Activated naive CD8-positive, alpha-beta T cell treated with anti-CD3 and anti-CD28 coated beads, Interleukin-2, amount 50 U/mL, for 24 hours (primary cell): ENCODE measurements around the gene CDKL5.

Experiments used
- ATAC-seq: fragments of 150-1000 bp; cut with Tn5 transposase; one replicate; pipeline ENCODE4 v1.10.0; 2021
- DNase-seq: peaks from one replicate; pipeline ENCODE4 v3.0.0; 2021
- H3K27ac Mint-ChIP-seq: one replicate; pipeline ENCODE4 v1.8.0; 2021; ENCODE audit warnings: mild to moderate bottlenecking, mixed read lengths
- H3K27me3 Mint-ChIP-seq: one replicate; pipeline ENCODE4 v1.8.0; 2021; ENCODE audit warnings: mixed read lengths
- H3K36me3 Mint-ChIP-seq: one replicate; pipeline ENCODE4 v1.8.0; 2021; ENCODE audit warnings: low read depth, mixed read lengths
- H3K4me1 Mint-ChIP-seq: one replicate; pipeline ENCODE4 v1.8.0; 2021; ENCODE audit warnings: mixed read lengths
- H3K4me3 Mint-ChIP-seq: one replicate; pipeline ENCODE4 v1.8.0; 2021; ENCODE audit warnings: mild to moderate bottlenecking, moderate library complexity, mixed read lengths
- H3K9me3 Mint-ChIP-seq: one replicate; pipeline ENCODE4 v1.8.0; 2021; ENCODE audit warnings: mixed read lengths

Gene CDKL5

GRCh38 chrX:18696653-18697052 lies 271.2 kb downstream of the CDKL5 start:
- no peak overlapping the region for H3K4me3 Mint-ChIP-seq
- H3K27me3 Mint-ChIP-seq, result no peaks in the 10 kb centered on the region
- no peak for ATAC-seq
- no peaks in the 10 kb centered on the region for H3K4me1 Mint-ChIP-seq
- no peaks in the 10 kb centered on the region for H3K36me3 Mint-ChIP-seq
- H3K9me3 Mint-ChIP-seq, result no peaks in the 10 kb centered on the region
- no peak overlapping the region for H3K27ac Mint-ChIP-seq
- no peak for DNase-seq

- no peak overlapping the region for H3K27ac Mint-ChIP-seq
- H3K27me3 Mint-ChIP-seq, result no peaks in the 10 kb centered on the region
- H3K4me3 Mint-ChIP-seq, result no peak overlapping the region
- no peaks in the 10 kb centered on the region for H3K36me3 Mint-ChIP-seq
- no peak for DNase-seq
- H3K4me1 Mint-ChIP-seq, result no peaks in the 10 kb centered on the region
- H3K9me3 Mint-ChIP-seq, result no peaks in the 10 kb centered on the region
- ATAC-seq, result no peak
Measured at GRCh38 chrX:18698737-18699650, 273.6 kb downstream of the CDKL5 start.

DNA sequence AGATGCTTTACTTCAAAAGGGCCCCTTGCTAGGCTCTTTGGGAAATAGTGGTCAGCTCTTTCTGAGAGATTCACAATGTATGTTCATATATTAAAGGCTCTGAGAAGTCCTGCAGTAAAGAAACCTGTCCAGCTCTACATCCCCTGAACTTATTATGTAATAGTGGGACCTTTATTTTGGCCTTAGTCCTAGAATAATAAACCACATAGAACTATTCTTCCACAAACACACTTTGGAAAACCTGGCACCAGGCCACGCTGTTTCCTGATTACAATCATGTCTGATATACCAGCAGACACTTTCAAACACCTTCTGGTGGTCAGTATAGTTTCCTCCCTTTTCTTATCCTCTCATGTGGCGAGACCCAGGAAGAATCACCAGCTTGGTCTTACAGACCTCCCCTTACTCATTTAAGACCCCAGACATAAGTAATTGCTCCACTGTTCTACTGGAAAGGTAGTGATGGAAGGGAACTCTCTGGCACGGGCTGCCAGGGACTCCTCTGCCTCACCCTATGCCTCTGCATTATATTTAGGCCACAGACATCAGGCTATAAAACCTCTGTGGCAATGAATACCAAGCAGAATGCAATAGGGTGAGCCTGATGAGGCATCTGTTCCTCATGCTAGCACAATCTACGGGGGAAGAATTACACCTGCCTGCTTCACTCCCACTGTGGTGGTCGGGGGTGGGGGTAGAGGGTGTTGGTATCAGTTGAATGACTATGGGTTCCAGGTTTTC lies 276.4 kb downstream of the CDKL5 start:
- H3K36me3 Mint-ChIP-seq, result no peaks in the 10 kb centered on the region
- no peak overlapping the region for H3K4me3 Mint-ChIP-seq
- ATAC-seq (no peak), DNase-seq (no peak)
- no peak overlapping the region for H3K27ac Mint-ChIP-seq
- no peaks in the 10 kb centered on the region for H3K9me3 Mint-ChIP-seq
- H3K27me3 Mint-ChIP-seq, result no peaks in the 10 kb centered on the region
- H3K4me1 Mint-ChIP-seq, result no peaks in the 10 kb centered on the region

GRCh38 chrX:18702362-18703195 lies 277.2 kb downstream of the CDKL5 start:
- no peaks in the 10 kb centered on the region for H3K9me3 Mint-ChIP-seq
- ATAC-seq, result no peak
- H3K4me1 Mint-ChIP-seq, result peaks cover 1% of the 10 kb centered on the region

More at GRCh38 chrX:18702362-18703195, 277.2 kb downstream of the CDKL5 start:
- Mint-ChIP-seq H3K27ac (no peak overlapping the region), H3K27me3 (no peaks in the 10 kb centered on the region), H3K4me3 (no peak overlapping the region), H3K36me3 (no peaks in the 10 kb centered on the region)
- no peak for DNase-seq
